Activated B cell treated with CpG ODN at 0.5 μM for 24 hours (primary cell): ENCODE measurements around the gene FAM156B. TPM values are rescaled to one million over a fixed set of nuclear protein-coding genes. Genes with fewer than 3 reads are reported as not detected.
"Not testable (repeated sequence)": the region's sequence is repeated elsewhere in the genome, so short reads cannot be mapped to it uniquely, and the experiment has no call there.

Experiments used
- ATAC-seq: fragments of 200-7000 bp; cut with Tn5 transposase; one replicate; pipeline ENCODE4 v1.10.0; 2021; ENCODE audit warnings: low read depth, mild to moderate bottlenecking, moderate library complexity
- CTCF ChIA-PET: fragments of 350-600 bp; sonication (Branson Sonifier 250); formaldehyde crosslinking; loops from one replicate; lab custom pipeline; 2021; ENCODE audit warnings: antibody characterized with exemption; lab: Charles Lee
- POLR2A ChIA-PET: fragments of 350-600 bp; sonication (Branson Sonifier 250); formaldehyde crosslinking; loops from one replicate; lab custom pipeline; 2021; ENCODE audit warnings: antibody characterized with exemption; lab: Charles Lee
- DNase-seq: peaks from one replicate; pipeline ENCODE4 v3.0.0; 2022
- H3K27ac Mint-ChIP-seq: one replicate; pipeline ENCODE4 v1.8.0; 2020; ENCODE audit warnings: mixed read lengths
- H3K27me3 Mint-ChIP-seq: one replicate; pipeline ENCODE4 v1.8.0; 2021; ENCODE audit warnings: mixed read lengths
- H3K36me3 Mint-ChIP-seq: one replicate; pipeline ENCODE4 v1.8.0; 2021; ENCODE audit warnings: low read depth, mixed read lengths
- H3K4me1 Mint-ChIP-seq: one replicate; pipeline ENCODE4 v1.8.0; 2021; ENCODE audit warnings: mixed read lengths
- H3K4me3 Mint-ChIP-seq: one replicate; pipeline ENCODE4 v1.8.0; 2020; ENCODE audit warnings: mild to moderate bottlenecking, mixed read lengths
- H3K9me3 Mint-ChIP-seq: one replicate; pipeline ENCODE4 v1.8.0; 2020; ENCODE audit warnings: mixed read lengths
- intact Hi-C: fragments of 100-400 bp; cut with micrococcal nuclease; formaldehyde crosslinking; loops from one replicate; pipeline ENCODE4 v1.15.1; 2024
- total RNA-seq: library from RNA; stranded (reverse); gene quantifications from 2 replicates; pipeline ENCODE4 v1.2.3, GENCODE V29; 2022
- TF ChIP-seq, protein P1 (sequence below): fragments of 200-600 bp; IDR thresholded peaks from one replicate; pipeline ENCODE4 v1.8.0; 2022; ENCODE audit warnings: antibody characterized with exemption, mild to moderate bottlenecking

FAM156B gene, protein sequence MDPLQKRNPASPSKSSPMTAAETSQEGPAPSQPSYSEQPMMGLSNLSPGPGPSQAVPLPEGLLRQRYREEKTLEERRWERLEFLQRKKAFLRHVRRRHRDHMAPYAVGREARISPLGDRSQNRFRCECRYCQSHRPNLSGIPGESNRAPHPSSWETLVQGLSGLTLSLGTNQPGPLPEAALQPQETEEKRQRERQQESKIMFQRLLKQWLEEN
- total RNA-seq, result 14.4 and 16.8 TPM in 2 replicates

DNA sequence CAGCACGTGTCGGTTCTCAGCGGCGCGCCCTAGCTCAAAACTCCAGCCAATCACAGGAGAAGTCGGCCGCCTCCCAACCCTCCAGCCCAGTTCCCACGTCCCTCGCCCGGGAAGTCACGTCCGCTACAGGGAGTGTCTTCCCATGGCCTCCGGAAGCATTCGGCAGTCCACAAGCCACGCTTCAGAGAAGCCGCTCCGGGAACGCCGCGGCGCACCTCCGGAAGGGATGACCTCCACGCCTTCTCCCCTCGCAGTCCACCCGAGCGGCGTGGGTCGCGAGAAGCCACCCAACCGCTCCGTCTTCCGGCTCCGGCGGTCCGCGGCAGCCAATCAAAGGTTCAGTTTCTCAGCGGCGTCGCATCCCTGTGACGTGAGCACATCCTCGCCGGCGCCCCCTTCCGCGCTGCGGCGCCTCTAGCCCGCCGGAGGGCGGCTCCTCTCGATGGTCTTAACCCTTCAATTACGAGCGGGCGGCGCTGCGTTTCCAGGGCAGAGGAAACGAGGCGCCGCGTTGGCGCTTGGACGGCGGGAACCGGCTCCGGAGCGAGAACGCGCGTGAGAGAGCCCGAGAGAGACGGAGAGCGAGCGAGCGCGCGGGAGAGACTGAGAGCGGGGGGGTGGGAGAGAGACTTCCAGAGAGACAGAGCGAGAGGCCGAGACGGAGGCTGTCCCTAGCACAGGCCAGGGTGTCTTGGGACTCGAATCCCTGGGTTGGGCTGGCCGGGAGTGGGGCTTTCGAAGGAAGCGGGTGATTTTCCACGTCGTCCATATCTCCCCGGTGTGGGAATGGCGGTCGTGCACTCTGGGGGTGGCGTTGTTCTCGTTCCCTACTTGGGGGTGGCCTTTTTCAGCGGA is at the start of gene FAM156B:
Gene FAM156B (plus strand): TSS at position 476 of the 855 bp plus-strand sequence. CDS start 9,896 bp downstream, outside the sequence.
- H3K4me1 Mint-ChIP-seq, H3K27ac Mint-ChIP-seq, intact Hi-C loops, H3K27me3 Mint-ChIP-seq, H3K9me3 Mint-ChIP-seq, H3K4me3 Mint-ChIP-seq, CTCF ChIA-PET, POLR2A ChIA-PET, H3K36me3 Mint-ChIP-seq, DNase-seq: not testable (repeated sequence)
- ATAC-seq, result peak; percentile 80

DNA sequence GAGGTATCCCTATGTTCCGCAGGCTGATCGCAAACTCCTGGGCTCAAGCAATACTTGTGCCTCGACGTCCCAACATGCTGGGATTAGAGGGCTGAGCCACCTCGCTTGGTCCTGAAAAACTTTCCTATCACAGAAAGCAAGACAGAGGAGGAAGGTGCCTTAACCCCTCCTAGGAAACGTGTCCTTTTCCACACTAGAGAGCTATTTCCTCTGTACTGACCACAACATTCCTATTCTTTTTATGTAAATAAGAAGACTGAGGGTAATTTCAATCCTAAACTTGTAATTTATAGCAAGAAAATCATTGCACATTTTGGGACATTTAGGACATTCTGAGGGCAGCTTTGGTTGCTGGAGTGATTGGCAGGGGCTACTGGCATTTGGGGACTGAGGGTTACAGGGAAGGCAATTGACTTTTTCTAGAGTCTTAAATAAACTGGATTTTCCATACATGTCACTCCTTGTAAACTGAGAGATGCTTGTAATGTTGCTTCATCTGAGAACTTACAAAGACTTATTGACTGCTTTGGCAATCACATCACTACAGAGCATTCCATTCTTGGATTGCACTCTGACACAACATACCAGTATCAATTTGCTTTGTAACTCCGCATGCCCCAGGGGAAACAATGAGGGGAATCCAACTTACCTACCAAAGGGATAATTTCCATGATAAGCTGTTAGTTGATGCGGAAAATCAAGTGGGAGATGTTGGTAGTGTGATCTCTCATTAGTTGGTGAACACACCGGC is 44.8 kb upstream of the FAM156B start:
- H3K36me3 Mint-ChIP-seq, result no peaks in the 10 kb centered on the region
- no peak overlapping the region for H3K27ac Mint-ChIP-seq
- peaks cover 12% of the 10 kb centered on the region for H3K4me1 Mint-ChIP-seq
- intact Hi-C loops, result no loop called here
- ChIA-PET POLR2A (no interaction called here), CTCF (no interaction called here)
- no peak for ATAC-seq
- no peak overlapping the region for H3K4me3 Mint-ChIP-seq
- H3K9me3 Mint-ChIP-seq, result no peaks in the 10 kb centered on the region
- no peaks in the 10 kb centered on the region for H3K27me3 Mint-ChIP-seq
- TF ChIP-seq, protein P1, sequence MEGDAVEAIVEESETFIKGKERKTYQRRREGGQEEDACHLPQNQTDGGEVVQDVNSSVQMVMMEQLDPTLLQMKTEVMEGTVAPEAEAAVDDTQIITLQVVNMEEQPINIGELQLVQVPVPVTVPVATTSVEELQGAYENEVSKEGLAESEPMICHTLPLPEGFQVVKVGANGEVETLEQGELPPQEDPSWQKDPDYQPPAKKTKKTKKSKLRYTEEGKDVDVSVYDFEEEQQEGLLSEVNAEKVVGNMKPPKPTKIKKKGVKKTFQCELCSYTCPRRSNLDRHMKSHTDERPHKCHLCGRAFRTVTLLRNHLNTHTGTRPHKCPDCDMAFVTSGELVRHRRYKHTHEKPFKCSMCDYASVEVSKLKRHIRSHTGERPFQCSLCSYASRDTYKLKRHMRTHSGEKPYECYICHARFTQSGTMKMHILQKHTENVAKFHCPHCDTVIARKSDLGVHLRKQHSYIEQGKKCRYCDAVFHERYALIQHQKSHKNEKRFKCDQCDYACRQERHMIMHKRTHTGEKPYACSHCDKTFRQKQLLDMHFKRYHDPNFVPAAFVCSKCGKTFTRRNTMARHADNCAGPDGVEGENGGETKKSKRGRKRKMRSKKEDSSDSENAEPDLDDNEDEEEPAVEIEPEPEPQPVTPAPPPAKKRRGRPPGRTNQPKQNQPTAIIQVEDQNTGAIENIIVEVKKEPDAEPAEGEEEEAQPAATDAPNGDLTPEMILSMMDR, result no peak
- no peak for DNase-seq

DNA sequence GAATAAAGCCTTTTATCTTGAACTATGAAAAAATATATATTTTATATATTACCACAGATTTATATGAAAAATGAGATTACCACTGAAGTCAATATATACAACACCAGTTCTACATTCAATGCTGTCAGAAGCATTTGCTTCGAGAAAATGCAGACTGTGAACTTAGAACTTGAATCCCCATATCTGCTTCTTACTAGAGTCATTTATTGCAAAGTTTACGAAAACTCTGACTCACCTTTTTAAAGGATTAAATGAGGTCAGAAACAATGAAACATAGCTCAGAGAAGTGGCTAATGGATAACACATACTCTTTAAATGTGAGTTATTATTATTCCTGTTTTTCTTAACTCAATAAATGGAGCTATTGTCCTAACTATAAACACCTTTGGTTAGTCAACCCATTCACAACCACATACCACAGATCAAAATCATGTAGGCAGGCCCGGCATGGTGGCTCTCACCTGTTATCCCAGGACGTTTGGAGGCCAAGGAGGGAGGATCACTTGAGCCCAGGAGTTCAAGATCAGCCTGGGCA is 40.1 kb upstream of the FAM156B start:
- H3K27ac Mint-ChIP-seq, POLR2A ChIA-PET, H3K4me3 Mint-ChIP-seq, H3K9me3 Mint-ChIP-seq, H3K36me3 Mint-ChIP-seq, intact Hi-C loops, DNase-seq, H3K27me3 Mint-ChIP-seq, ATAC-seq, CTCF ChIA-PET: not testable (repeated sequence)
- peaks cover 12% of the 10 kb centered on the region for H3K4me1 Mint-ChIP-seq

DNA sequence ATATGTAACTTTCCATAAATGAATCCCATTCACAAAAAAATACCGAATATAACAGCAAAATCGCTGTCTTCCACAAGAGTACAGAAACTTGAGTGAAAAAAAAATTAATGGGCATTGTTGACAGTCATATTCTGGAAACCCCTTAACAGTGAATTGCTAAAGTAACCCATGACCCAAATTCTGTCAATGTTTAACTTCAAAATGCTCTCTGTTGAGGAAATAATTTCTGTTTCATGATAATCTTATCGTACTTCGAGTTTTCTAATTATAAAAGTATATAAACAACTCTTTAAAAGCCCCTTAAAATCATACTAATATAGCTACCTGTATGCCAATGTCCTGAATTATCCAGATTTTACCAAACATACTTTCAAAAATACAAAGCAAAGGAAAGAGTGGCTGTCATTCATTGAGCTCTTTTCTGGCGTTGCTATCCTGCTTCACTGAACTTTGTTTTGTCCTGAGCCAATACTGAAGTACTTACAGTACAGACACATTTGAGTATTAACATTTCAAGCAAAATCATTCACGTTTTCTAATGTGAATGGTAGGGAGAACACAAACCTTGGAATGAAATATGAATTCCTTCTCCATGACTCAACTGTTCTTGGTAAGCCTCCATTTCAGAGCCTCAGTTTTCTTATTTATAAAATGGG is 31.7 kb upstream of the FAM156B start:
- H3K9me3 Mint-ChIP-seq, result no peaks in the 10 kb centered on the region
- H3K36me3 Mint-ChIP-seq, result no peaks in the 10 kb centered on the region
- peaks cover 2% of the 10 kb centered on the region for H3K27me3 Mint-ChIP-seq
- no peaks in the 10 kb centered on the region for H3K4me1 Mint-ChIP-seq
- H3K4me3 Mint-ChIP-seq, result no peak overlapping the region
- DNase-seq (no peak), ATAC-seq (no peak)
- ChIA-PET POLR2A (no interaction called here), CTCF (no interaction called here)
- intact Hi-C loops, result no loop called here
- TF ChIP-seq, protein P1, result no peak
- no peak overlapping the region for H3K27ac Mint-ChIP-seq

DNA sequence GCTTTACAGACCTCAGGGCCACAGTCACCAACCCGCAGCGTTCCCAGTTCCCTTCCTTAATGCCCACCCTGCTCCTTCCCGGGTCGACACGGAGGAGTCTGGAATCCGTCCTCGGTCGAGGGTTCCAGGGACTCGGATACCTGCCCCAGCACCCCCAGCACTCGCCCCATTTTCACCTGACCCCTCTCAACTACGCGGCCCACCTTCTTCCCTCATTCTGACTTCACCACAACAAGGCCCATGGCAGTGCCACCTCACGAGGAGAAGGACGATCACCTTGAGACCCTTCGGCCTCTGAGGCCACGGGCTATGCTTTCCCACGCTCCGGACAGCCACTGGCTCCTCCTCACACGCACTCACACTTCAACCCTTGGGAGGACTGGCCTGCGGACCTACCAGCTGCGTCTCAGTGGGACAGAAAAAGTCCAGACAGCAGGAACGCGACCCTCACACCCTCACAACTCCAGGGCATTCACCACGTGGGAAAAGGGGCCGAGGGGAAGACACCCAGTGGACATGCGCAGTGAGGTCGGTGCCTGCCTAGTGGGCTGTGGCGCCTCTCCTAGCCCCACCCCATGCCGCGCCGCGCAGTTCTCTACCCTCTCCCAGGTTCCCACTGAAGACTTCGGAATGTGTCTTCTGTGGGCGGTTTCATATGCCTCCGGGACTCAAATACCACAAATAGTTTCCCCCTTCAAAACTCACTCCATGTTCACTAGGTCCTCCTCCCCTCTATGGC is 29.4 kb upstream of the FAM156B start, which contains the start of gene XAGE3:
Gene XAGE3 (minus strand): TSS at position 474 of the 739 bp plus-strand sequence. CDS start 950 bp downstream, outside the sequence.
- no peak for DNase-seq
- no peak within 1 kb of the TSS for H3K27ac Mint-ChIP-seq
- ATAC-seq, result no peak
- intact Hi-C loops, result no loop called here
- TF ChIP-seq, protein P1, result no peak
- no peaks in the 10 kb centered on the region for H3K36me3 Mint-ChIP-seq
- no peaks in the 10 kb centered on the region for H3K9me3 Mint-ChIP-seq
- ChIA-PET POLR2A (no interaction called here), CTCF (no interaction called here)
- no peak within 1 kb of the TSS for H3K4me3 Mint-ChIP-seq
- no peaks in the 10 kb centered on the region for H3K4me1 Mint-ChIP-seq
- peaks cover 5% of the 10 kb centered on the region for H3K27me3 Mint-ChIP-seq
